Smooth muscle cell (in vitro differentiated cells): ENCODE data around the gene SDHA. TPM values are rescaled to one million over a fixed set of nuclear protein-coding genes. Genes with fewer than 3 reads are reported as not detected.

Experiments used
- DNase-seq: peaks from one replicate; lab custom pipeline; 2025; ENCODE audit not compliant: unreplicated experiment; lab: John Stamatoyannopoulos, UW
- H2AFZ ChIP-seq: fragments of 200-600 bp; sonication (generic); 2 replicates; pipeline ENCODE4 v1.6.0; 2016; ENCODE audit warnings: antibody characterized with exemption, low read depth, mild to moderate bottlenecking
- H3F3A ChIP-seq: fragments of 200-600 bp; sonication (generic); 2 replicates; pipeline ENCODE4 v1.6.0; 2017; ENCODE audit warnings: antibody characterized with exemption, low read depth
- H3K27ac ChIP-seq: fragments of 200-600 bp; sonication (generic); 2 replicates; pipeline ENCODE4 v1.5.1; 2016; ENCODE audit warnings: low read depth, mild to moderate bottlenecking
- H3K27me3 ChIP-seq: fragments of 200-600 bp; sonication (generic); 2 replicates; pipeline ENCODE4 v1.6.1; 2016; ENCODE audit warnings: low read depth, mild to moderate bottlenecking
- H3K36me3 ChIP-seq: fragments of 200-600 bp; sonication (generic); 2 replicates; pipeline ENCODE4 v1.5.1; 2016; ENCODE audit warnings: low read depth
- H3K4me1 ChIP-seq: fragments of 200-600 bp; sonication (generic); 2 replicates; pipeline ENCODE4 v1.5.1; 2016; ENCODE audit warnings: low read depth
- H3K4me2 ChIP-seq: fragments of 200-600 bp; sonication (generic); 2 replicates; pipeline ENCODE4 v1.6.0; 2016; ENCODE audit warnings: mild to moderate bottlenecking
- H3K4me3 ChIP-seq: fragments of 200-600 bp; sonication (generic); 2 replicates; pipeline ENCODE4 v1.5.1; 2016; ENCODE audit warnings: mild to moderate bottlenecking
- H3K79me2 ChIP-seq: fragments of 200-600 bp; sonication (generic); 2 replicates; pipeline ENCODE4 v1.6.0; 2016; ENCODE audit warnings: low read depth, mild to moderate bottlenecking
- H3K9ac ChIP-seq: fragments of 200-600 bp; sonication (generic); 2 replicates; pipeline ENCODE4 v1.6.0; 2016; ENCODE audit warnings: low read depth
- H3K9me3 ChIP-seq: fragments of 200-600 bp; sonication (generic); replicated peaks from 2 replicates; pipeline ENCODE4 v1.5.1; 2016; ENCODE audit warnings: low read depth
- H4K20me1 ChIP-seq: fragments of 200-600 bp; sonication (generic); 2 replicates; pipeline ENCODE4 v1.6.0; 2016; ENCODE audit warnings: low read depth
- CTCF ChIP-seq: fragments of 200-600 bp; sonication (generic); IDR thresholded peaks from 2 replicates; pipeline ENCODE4 v1.5.1; 2017; ENCODE audit warnings: borderline replicate concordance, mild to moderate bottlenecking, antibody characterized with exemption; ENCODE audit not compliant: insufficient read depth, poor library complexity, severe bottlenecking
- WGBS: methylation state at CpG from one replicate; pipeline ENCODE4 v1.1.7; 2016; ENCODE audit warnings: low lambda C conversion rate; 5-methylcytosine and 5-hydroxymethylcytosine counted together
- polyA plus RNA-seq: library from polyadenylated mRNA; unstranded; fragments of >200 nt; fragmentation: Nextera tagmentation; extraction: Ambion mirVana; gene quantifications from 2 replicates; pipeline ENCODE4 v1.2.1, GENCODE V29; 2016
- total RNA-seq: library from RNA; depleted of rRNA; stranded (reverse); fragments of >200 nt; gene quantifications from 2 replicates; pipeline ENCODE4 v1.2.3, GENCODE V29; 2014

Gene SDHA
- total and polyA plus RNA-seq, 2 experiments from 2014 or later = 59.7 to 130 TPM

DNA sequence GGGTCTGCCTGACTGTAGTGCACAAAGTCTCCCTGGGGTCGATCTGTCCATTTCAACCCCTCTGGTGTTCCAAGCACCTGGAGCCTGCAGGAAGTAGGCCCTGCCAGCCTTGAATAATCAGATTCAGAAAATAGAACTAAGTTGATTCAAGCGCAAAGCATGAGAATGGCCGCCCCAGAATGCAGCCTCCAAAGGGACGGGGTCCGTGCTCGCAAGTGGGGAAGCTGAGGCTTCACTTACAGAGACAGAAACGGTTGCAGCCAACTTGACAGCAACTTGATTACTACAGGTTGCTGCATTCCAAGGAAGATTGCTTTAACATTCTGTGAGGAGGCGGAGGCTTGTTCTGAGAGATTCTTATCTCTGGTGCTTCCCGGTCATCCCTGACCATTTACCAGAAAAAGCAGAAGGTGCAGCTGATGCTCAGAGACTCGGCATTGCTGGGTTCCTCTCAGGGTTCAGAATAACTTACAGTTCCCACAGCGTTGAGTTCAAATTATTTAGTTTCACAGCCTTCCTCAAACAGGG is 41.8 kb upstream of the SDHA start:
- WGBS = 68% methylated on average over 11 of the region's 11 CpGs
- Histone ChIP-seq H3K4me2 (no peak overlapping the region), H3K36me3 (no peaks in the 10 kb centered on the region), H4K20me1 (no peaks in the 10 kb centered on the region), H3F3A (no peaks in the 10 kb centered on the region), H3K9me3 (no peaks in the 10 kb centered on the region), H3K4me3 (no peak overlapping the region), H3K27me3 (no peaks in the 10 kb centered on the region), H3K79me2 (no peaks in the 10 kb centered on the region), H3K27ac (no peak overlapping the region), H3K4me1 (no peaks in the 10 kb centered on the region), H3K9ac (no peak overlapping the region), H2AFZ (no peak overlapping the region)
- no peak for TF ChIP-seq CTCF
- DNase-seq = no peak

DNA sequence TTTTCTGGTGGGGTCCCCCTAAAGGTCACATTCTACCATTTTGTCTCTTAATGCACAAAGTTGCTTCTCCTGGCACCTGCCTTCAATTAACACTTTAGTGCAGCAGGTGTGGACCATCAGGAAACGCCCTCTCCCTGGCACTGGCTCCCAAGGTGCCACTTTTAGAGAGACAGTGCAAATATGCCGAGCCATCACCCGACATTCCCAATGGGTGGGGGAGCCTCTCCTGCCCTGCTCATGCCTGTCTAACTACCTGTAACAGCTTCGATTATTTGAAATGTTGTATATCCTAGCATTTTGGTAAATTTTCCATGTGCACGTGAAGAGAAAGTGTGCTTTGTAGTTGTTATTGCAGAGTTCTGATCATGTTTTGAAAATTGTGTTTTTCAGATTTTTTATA is 40.0 kb upstream of the SDHA start:
- Histone ChIP-seq H3K4me3 (no peak overlapping the region), H3K36me3 (no peaks in the 10 kb centered on the region), H3K9ac (no peak overlapping the region), H2AFZ (no peak overlapping the region), H3K9me3 (no peaks in the 10 kb centered on the region), H3K4me2 (no peak overlapping the region), H3F3A (no peaks in the 10 kb centered on the region), H4K20me1 (no peaks in the 10 kb centered on the region), H3K27ac (no peak overlapping the region), H3K79me2 (no peaks in the 10 kb centered on the region), H3K27me3 (no peaks in the 10 kb centered on the region), H3K4me1 (no peaks in the 10 kb centered on the region)
- no peak for DNase-seq
- TF ChIP-seq CTCF = no peak
- 92% methylated on average over 5 of the region's 5 CpGs for WGBS

DNA sequence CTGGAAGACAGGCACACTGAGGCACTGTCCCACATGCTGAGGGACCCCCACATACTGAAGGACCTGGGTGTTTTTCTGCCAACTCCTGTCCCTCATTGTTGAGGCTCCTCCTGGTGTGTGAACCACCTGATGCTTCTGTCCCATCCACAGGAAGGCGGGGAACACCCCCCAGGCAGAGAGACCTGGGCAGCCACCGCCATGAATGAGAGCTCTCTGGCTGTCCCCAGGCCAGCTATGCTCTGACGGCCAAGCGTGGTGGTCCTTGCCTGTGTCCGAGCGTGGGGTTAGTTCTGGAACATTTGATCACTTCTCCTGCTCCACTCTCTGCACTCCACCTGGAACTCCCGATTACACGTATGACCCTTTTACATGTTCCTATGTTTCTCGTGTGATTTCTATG is 38.7 kb upstream of the SDHA start:
- Histone ChIP-seq H2AFZ (no peak overlapping the region), H4K20me1 (no peaks in the 10 kb centered on the region), H3F3A (no peaks in the 10 kb centered on the region), H3K27ac (no peak overlapping the region), H3K9ac (no peak overlapping the region), H3K27me3 (no peaks in the 10 kb centered on the region), H3K9me3 (no peaks in the 10 kb centered on the region), H3K4me2 (no peak overlapping the region), H3K36me3 (no peaks in the 10 kb centered on the region), H3K4me1 (no peaks in the 10 kb centered on the region), H3K79me2 (no peaks in the 10 kb centered on the region), H3K4me3 (no peak overlapping the region)
- DNase-seq = no peak
- 92% methylated on average over 9 of the region's 9 CpGs for WGBS
- no peak for TF ChIP-seq CTCF

DNA sequence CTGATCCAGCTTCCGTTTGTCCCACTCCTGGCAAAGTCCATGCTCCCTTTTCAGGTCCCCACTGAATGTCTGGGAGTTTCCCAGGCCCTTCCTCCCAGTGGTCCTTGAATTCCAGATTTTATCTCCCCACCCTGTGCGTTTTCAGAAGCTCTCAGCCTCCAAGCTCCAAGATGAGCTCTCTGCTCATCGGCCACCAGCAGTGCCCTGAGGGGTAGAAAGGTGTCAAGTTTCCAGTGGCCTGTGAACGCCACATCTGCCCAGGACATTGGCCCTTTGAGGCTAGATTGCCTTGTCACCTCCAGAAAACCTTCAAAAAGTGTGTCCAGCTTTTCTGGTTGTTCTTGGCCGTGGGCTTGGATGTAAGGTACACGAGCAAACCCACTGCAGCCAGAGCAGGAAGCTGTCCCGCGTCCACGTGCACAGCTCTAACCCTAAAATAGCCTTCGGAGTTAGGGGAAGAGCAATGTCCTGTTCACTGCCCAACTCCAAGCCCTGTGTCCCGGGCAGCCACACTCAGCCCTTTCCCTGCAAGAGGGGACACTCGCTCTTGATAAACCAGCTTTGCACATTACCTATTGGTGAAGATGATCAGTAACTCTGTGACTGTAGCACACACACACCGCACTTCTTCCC is 37.7 kb upstream of the SDHA start:
- Histone ChIP-seq H2AFZ (no peak overlapping the region), H3K27me3 (no peaks in the 10 kb centered on the region), H3K79me2 (no peaks in the 10 kb centered on the region), H3K36me3 (no peaks in the 10 kb centered on the region), H3K4me1 (no peaks in the 10 kb centered on the region), H4K20me1 (no peaks in the 10 kb centered on the region), H3F3A (no peaks in the 10 kb centered on the region), H3K9ac (no peak overlapping the region), H3K27ac (no peak overlapping the region), H3K4me3 (no peak overlapping the region), H3K9me3 (no peaks in the 10 kb centered on the region), H3K4me2 (no peak overlapping the region)
- 73% methylated on average over 13 of the region's 13 CpGs for WGBS
- TF ChIP-seq CTCF = no peak
- no peak for DNase-seq
